Activated CD8-positive, alpha-beta T cell treated with anti-CD3 and anti-CD28 coated beads for 36 hours (primary cell): ENCODE data around the gene CACNA1C. TPM values are rescaled to one million over a fixed set of nuclear protein-coding genes. Genes with fewer than 3 reads are reported as not detected.

Experiments used
- ATAC-seq: fragments of 200-7000 bp; cut with Tn5 transposase; one replicate; pipeline ENCODE4 v1.10.0; 2021; ENCODE audit warnings: mild to moderate bottlenecking, moderate library complexity
- CTCF ChIA-PET: fragments of 350-600 bp; sonication (Branson Sonifier 250); formaldehyde crosslinking; loops from one replicate; lab custom pipeline; 2021; ENCODE audit warnings: antibody characterized with exemption; lab: Charles Lee
- POLR2A ChIA-PET: fragments of 350-600 bp; sonication (Branson Sonifier 250); formaldehyde crosslinking; loops from one replicate; lab custom pipeline; 2021; ENCODE audit warnings: antibody characterized with exemption; lab: Charles Lee
- DNase-seq: peaks from one replicate; pipeline ENCODE4 v3.0.0-alpha.2; 2020
- H3K27ac Mint-ChIP-seq: one replicate; pipeline ENCODE4 v1.8.0; 2021; ENCODE audit warnings: mild to moderate bottlenecking, mixed read lengths
- H3K27me3 Mint-ChIP-seq: one replicate; pipeline ENCODE4 v1.8.0; 2021; ENCODE audit warnings: mixed read lengths
- H3K36me3 Mint-ChIP-seq: one replicate; pipeline ENCODE4 v1.8.0; 2021; ENCODE audit warnings: low read depth, mixed read lengths
- H3K4me1 Mint-ChIP-seq: one replicate; pipeline ENCODE4 v1.8.0; 2021; ENCODE audit warnings: low read depth, mixed read lengths
- H3K4me3 Mint-ChIP-seq: one replicate; pipeline ENCODE4 v1.8.0; 2021; ENCODE audit warnings: mild to moderate bottlenecking, moderate library complexity, mixed read lengths
- H3K9me3 Mint-ChIP-seq: one replicate; pipeline ENCODE4 v1.8.0; 2021; ENCODE audit warnings: mixed read lengths
- CTCF ChIP-seq: fragments of 200-600 bp; IDR thresholded peaks from one replicate; pipeline ENCODE4 v1.8.0; 2022; ENCODE audit warnings: antibody characterized with exemption, mild to moderate bottlenecking
- intact Hi-C: fragments of 100-400 bp; cut with micrococcal nuclease; formaldehyde crosslinking; loops from one replicate; pipeline ENCODE4 v1.10.0; 2022
- total RNA-seq, 2 experiments: library from RNA; stranded (reverse); gene quantifications; one replicate each; pipeline ENCODE4 v1.2.3, GENCODE V29; 2021

CACNA1C gene
- total RNA-seq, 2 experiments from 2014 or later, result 0.02 to 0.05 TPM

- no peak for TF ChIP-seq CTCF
- CTCF ChIA-PET, result no interaction called here
- Mint-ChIP-seq H3K27ac (no peak overlapping the region), H3K4me1 (no peaks in the 10 kb centered on the region), H3K9me3 (no peaks in the 10 kb centered on the region), H3K27me3 (peaks cover 5% of the 10 kb centered on the region), H3K36me3 (no peaks in the 10 kb centered on the region), H3K4me3 (no peak overlapping the region)
- ATAC-seq (no peak), DNase-seq (no peak)
- POLR2A ChIA-PET, result no interaction called here
- intact Hi-C loops, result no loop called here
Measured at GRCh38 chr12:2236506-2237294, 183.9 kb downstream of the CACNA1C start.

GRCh38 chr12:2238111-2238510 is 185.3 kb downstream of the CACNA1C start:
- intact Hi-C loops, result no loop called here
- Mint-ChIP-seq H3K4me1 (no peaks in the 10 kb centered on the region), H3K36me3 (no peaks in the 10 kb centered on the region), H3K4me3 (no peak overlapping the region), H3K9me3 (no peaks in the 10 kb centered on the region), H3K27ac (no peak overlapping the region), H3K27me3 (peaks cover 3% of the 10 kb centered on the region)
- CTCF ChIA-PET, result no interaction called here
- ATAC-seq, result no peak
- POLR2A ChIA-PET, result no interaction called here
- DNase-seq, result no peak
- no peak for TF ChIP-seq CTCF

DNA sequence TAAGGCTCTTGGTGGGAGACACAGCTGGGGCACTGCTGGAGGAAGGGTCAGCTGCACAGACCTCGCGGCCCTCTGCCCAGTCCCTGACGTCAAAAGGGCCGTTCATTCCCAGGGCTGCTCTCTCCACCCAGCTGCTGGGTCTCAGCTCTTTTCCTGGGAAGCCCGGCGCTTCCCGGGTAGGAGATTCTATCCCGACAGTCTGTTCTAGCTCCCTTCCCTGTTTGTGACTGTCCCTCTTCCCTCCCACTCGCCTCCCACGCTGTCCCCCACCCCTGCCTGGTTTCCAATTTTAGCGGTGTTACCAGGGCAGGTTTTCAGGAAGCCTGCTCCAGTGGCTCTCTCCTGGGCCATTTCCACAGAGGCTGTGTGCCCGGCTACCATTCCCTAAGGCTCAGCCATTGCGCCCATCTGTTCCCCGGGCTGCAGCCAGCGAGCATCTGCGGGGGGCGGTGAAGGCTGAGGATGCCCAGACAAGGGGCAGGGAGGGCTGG is 186.6 kb downstream of the CACNA1C start:
- no peak for TF ChIP-seq CTCF
- no peak overlapping the region for H3K4me3 Mint-ChIP-seq
- POLR2A ChIA-PET, result no interaction called here
- ATAC-seq (no peak), DNase-seq (no peak)
- no peaks in the 10 kb centered on the region for H3K9me3 Mint-ChIP-seq
- H3K36me3 Mint-ChIP-seq, result no peaks in the 10 kb centered on the region
- no peak overlapping the region for H3K27ac Mint-ChIP-seq
- CTCF ChIA-PET, result no interaction called here
- intact Hi-C loops, result no loop called here
- H3K27me3 Mint-ChIP-seq, result peaks cover 2% of the 10 kb centered on the region
- H3K4me1 Mint-ChIP-seq, result no peaks in the 10 kb centered on the region

GRCh38 chr12:2240390-2240789 is 187.6 kb downstream of the CACNA1C start:
- ChIA-PET POLR2A (no interaction called here), CTCF (no interaction called here)
- Mint-ChIP-seq H3K27ac (no peak overlapping the region), H3K4me1 (no peaks in the 10 kb centered on the region), H3K27me3 (peaks cover 2% of the 10 kb centered on the region), H3K36me3 (no peaks in the 10 kb centered on the region), H3K4me3 (no peak overlapping the region), H3K9me3 (no peaks in the 10 kb centered on the region)
- no peak for TF ChIP-seq CTCF
- intact Hi-C loops, result no loop called here
- DNase-seq, result no peak
- no peak for ATAC-seq

DNA sequence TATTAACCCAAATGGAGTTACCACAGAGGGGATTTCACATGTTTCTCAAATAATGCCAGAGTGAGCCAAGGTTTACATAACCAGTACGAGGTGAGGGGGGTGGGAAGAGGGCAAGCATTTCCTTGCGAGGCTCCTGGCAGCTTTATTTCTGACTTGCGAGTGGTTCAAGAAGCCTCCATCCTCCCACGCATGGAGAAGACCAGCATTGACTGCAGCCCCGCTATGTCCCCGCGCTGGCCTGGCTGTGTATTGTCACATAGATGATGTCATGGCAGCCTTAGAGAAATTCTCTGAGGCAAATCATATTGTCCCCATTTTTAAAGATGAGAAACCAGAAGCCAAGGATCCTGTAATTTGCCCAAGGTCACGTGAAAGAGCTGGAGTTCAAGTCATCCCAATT is 188.2 kb downstream of the CACNA1C start:
- ATAC-seq, result no peak
- no peaks in the 10 kb centered on the region for H3K4me1 Mint-ChIP-seq
- no peaks in the 10 kb centered on the region for H3K36me3 Mint-ChIP-seq
- intact Hi-C loops, result no loop called here
- no peak overlapping the region for H3K4me3 Mint-ChIP-seq
- DNase-seq, result no peak
- H3K27me3 Mint-ChIP-seq, result peaks cover 2% of the 10 kb centered on the region
- no peak overlapping the region for H3K27ac Mint-ChIP-seq
- TF ChIP-seq CTCF, result no peak
- no peaks in the 10 kb centered on the region for H3K9me3 Mint-ChIP-seq
- ChIA-PET CTCF (no interaction called here), POLR2A (no interaction called here)
